Erythroblast (primary cell): ENCODE results near the gene DHX16.

Experiments
- GATA1 ChIP-seq: IDR thresholded peaks from 2 replicates; pipeline ENCODE4 v1.6.1; 2011; ENCODE audit warnings: low read depth, mild to moderate bottlenecking, control low read depth, low read length, moderate library complexity
- POLR2A ChIP-seq: IDR thresholded peaks from 2 replicates; pipeline ENCODE4 v1.6.1; 2011; ENCODE audit warnings: mild to moderate bottlenecking, low read length

DNA sequence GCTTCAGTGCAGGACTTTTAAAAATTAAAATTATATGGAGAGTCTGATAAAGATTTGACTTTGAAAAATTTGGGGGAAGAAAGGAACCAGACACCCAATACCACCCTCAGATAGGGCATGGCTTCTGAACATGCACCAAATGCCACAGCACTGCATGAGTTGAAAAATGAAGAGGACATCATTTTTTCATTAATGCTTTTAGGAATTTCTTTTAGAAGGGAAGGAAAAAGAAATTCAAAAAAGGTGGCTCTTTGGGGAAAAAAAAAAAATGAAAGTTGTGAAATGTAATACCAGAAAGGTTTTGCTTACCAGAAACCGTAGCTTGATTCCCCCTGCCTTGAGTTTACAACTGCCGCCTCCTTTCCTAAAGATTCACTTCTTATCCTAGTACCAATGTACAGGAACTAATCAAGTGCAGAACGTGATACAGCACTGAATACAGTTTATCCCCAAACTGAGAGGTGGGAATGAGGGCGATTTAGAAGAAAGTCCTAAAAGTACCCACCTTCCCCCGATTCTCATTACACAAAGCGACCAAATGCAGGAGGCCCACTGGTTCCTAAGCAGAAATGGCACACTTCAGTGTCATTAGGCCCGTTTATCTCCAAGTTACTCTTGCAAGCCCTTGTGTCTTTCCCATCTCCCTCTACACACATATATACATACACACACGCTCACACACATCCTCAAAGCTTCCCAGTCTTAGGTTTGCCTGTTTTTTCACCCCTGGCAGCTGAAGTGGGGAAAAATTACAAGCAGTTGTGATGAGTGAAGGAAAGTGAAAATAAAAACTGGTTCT is 58.6 kb downstream of the DHX16 start:
- no peak for TF ChIP-seq POLR2A
- no peak for TF ChIP-seq GATA1
